K562 (cell line): ENCODE results near the gene TECPR2. TPM values are rescaled to one million over a fixed set of nuclear protein-coding genes. Genes with fewer than 3 reads are reported as not detected.

Experiments
- ATAC-seq: fragments of 200-7000 bp; cut with Tn5 transposase; 3 replicates; pipeline ENCODE4 v1.9.1; 2020; ENCODE audit warnings: moderate library complexity
- BruUV-seq: library from RNA; stranded (reverse); fragments of 400-500 nt; replicated peaks from 2 replicates; lab custom pipeline; 2021; lab: Mats Ljungman, UMichigan
- CTCF ChIA-PET: fragments of 300-600 bp; formaldehyde crosslinking; extraction: SDS; loops from one replicate; lab custom pipeline; 2021; ENCODE audit warnings: low intra/inter-chr PET ratio; lab: Yijun Ruan, JAX
- POLR2A ChIA-PET: fragments of 300-600, 350-650 bp; sonication (Branson Sonifier 250); formaldehyde crosslinking; extraction: SDS; loops from one replicate; lab custom pipeline; 2021; ENCODE audit warnings: antibody characterized with exemption, inconsistent platforms; lab: Yijun Ruan, JAX
- DNase-seq, 4 experiments: peaks; one replicate each; pipeline versions ENCODE4 v3.0.0 to v3.0.0-alpha.2; 2011 to 2018; ENCODE audit warnings: low spot score in 3 of 4, mixed read lengths in 3 of 4; ENCODE audit errors: extremely low read depth in 1 of 4
- FAIRE-seq: peaks from 2 replicates; lab custom pipeline; 2011; peaks lifted over from hg19 to GRCh38; lab: Jason Lieb, UNC
- H2AFZ ChIP-seq: 2 replicates; pipeline ENCODE4 v1.6.0; 2011; ENCODE audit warnings: low read depth, low read length, control low read depth, inconsistent platforms
- H3K27ac ChIP-seq: fragments of 200-600 bp; 3 replicates; pipeline ENCODE4 v1.8.0; 2011; ENCODE audit warnings: low read depth, mild to moderate bottlenecking, control low read depth, inconsistent platforms, low read length, moderate library complexity, mixed read lengths; ENCODE audit errors: extremely low read depth
- H3K27me3 ChIP-seq, 2 experiments: fragments of 300-600 bp in 1 of 2; 2 replicates in 1 of 2; 3 replicates in 1 of 2; pipeline versions ENCODE4 v1.6.0 to v1.8.0; 2011; ENCODE audit warnings: inconsistent platforms in 2 of 2, low read length in 2 of 2, mild to moderate bottlenecking in 1 of 2, mixed read lengths in 1 of 2, moderate library complexity in 1 of 2; ENCODE audit not compliant: control insufficient read depth in 2 of 2, insufficient read depth in 2 of 2
- H3K36me3 ChIP-seq: fragments of 300-600 bp; 3 replicates; pipeline ENCODE4 v1.8.0; 2011; ENCODE audit warnings: mild to moderate bottlenecking, low read length, inconsistent platforms; ENCODE audit not compliant: control insufficient read depth, insufficient read depth
- H3K4me1 ChIP-seq, 2 experiments: fragments of 200-600 bp in 1 of 2; replicated peaks in 1 of 2; 2 replicates in 1 of 2; 3 replicates in 1 of 2; pipeline versions ENCODE4 v1.5.1 to v1.8.0; 2011; ENCODE audit warnings: inconsistent platforms in 2 of 2, low read length in 2 of 2, mild to moderate bottlenecking in 1 of 2, mixed read lengths in 1 of 2, moderate library complexity in 1 of 2; ENCODE audit not compliant: control insufficient read depth in 2 of 2, insufficient read depth in 2 of 2
- H3K4me2 ChIP-seq: 2 replicates; pipeline ENCODE4 v1.6.1; 2011; ENCODE audit warnings: low read length, control low read depth, inconsistent platforms, mixed read lengths; ENCODE audit not compliant: insufficient read depth
- H3K4me3 ChIP-seq: fragments of 200-600 bp; sonication (generic), shearing (Covaris generic); 2 replicates; pipeline ENCODE4 v1.5.1; 2016; ENCODE audit warnings: control low read depth, inconsistent platforms
- H3K79me2 ChIP-seq: fragments of 200-600 bp; 3 replicates; pipeline ENCODE4 v1.8.0; 2011; ENCODE audit warnings: low read length, inconsistent platforms; ENCODE audit not compliant: control insufficient read depth, insufficient read depth
- H3K9ac ChIP-seq, 2 experiments: 2 replicates each; pipeline versions ENCODE4 v1.6.0 to v1.6.1; 2011; ENCODE audit warnings: low read depth in 2 of 2, low read length in 2 of 2, control low read depth in 1 of 2, inconsistent platforms in 1 of 2, mild to moderate bottlenecking in 1 of 2, mixed read lengths in 1 of 2; ENCODE audit not compliant: insufficient read depth in 1 of 2
- H3K9me1 ChIP-seq: one replicate; pipeline ENCODE4 v1.6.0; 2011; ENCODE audit warnings: inconsistent platforms, mild to moderate bottlenecking, low read length, moderate library complexity; ENCODE audit not compliant: control insufficient read depth, insufficient read depth
- H3K9me3 ChIP-seq: replicated peaks from 2 replicates; pipeline ENCODE4 v1.5.1; 2011; ENCODE audit warnings: low read depth, low read length, inconsistent platforms; ENCODE audit not compliant: control insufficient read depth, insufficient read depth
- H4K20me1 ChIP-seq: replicated peaks from 2 replicates; pipeline ENCODE4 v1.6.1; 2011; ENCODE audit warnings: low read length, inconsistent platforms, mixed read lengths; ENCODE audit not compliant: control insufficient read depth, insufficient read depth
- BRF1 ChIP-seq: IDR thresholded peaks from 3 replicates; pipeline ENCODE4 v1.6.1; 2011; ENCODE audit warnings: borderline replicate concordance, mild to moderate bottlenecking; ENCODE audit not compliant: insufficient read length; ENCODE audit errors: extremely low read depth
- CBX5 ChIP-seq: IDR thresholded peaks from 2 replicates; pipeline ENCODE4 v1.6.1; 2014; ENCODE audit warnings: low read depth, borderline replicate concordance
- CTCFL ChIP-seq: IDR thresholded peaks from 2 replicates; pipeline ENCODE4 v1.6.1; 2011; ENCODE audit warnings: borderline replicate concordance, low read depth, mild to moderate bottlenecking, moderate library complexity, low read length; ENCODE audit not compliant: insufficient read depth, poor library complexity, severe bottlenecking
- ETV6 ChIP-seq, 3 experiments: fragments of 150-350 bp in 1 of 3; sonication (generic) in 1 of 3; formaldehyde crosslinking in 1 of 3; IDR thresholded peaks; 2 replicates each; pipeline versions ENCODE4 v1.6.1 to v1.8.0; 2014 to 2022; ENCODE audit warnings: borderline replicate concordance in 2 of 3, low read depth in 2 of 3, antibody characterized with exemption in 1 of 3, low read length in 1 of 3, mild to moderate bottlenecking in 1 of 3, missing genetic modification reagents in 1 of 3
- NFE2L1 ChIP-seq: fragments of 450-650 bp; IDR thresholded peaks from 2 replicates; pipeline ENCODE4 v1.6.1; 2016; ENCODE audit warnings: missing genetic modification characterization, low read depth, mild to moderate bottlenecking, missing compliant biosample characterization, moderate library complexity, borderline replicate concordance
- PRMT5 ChIP-seq: sonication (generic); formaldehyde crosslinking; IDR thresholded peaks from 2 replicates; pipeline ENCODE4 v1.5.0; 2020; ENCODE audit warnings: missing genetic modification reagents
- RBM39 ChIP-seq: fragments of 200-400 bp; formaldehyde crosslinking; optimal IDR thresholded peaks from 2 replicates; pipeline ENCODE3; 2018; ENCODE audit warnings: low read depth, low read length
- TCF3 ChIP-seq: sonication (generic); formaldehyde crosslinking; IDR thresholded peaks from 2 replicates; pipeline ENCODE4 v1.4.0; 2020; ENCODE audit warnings: mild to moderate bottlenecking, missing genetic modification reagents
- ZNF668 ChIP-seq: fragments of 250-450 bp; sonication (Bioruptor Pico); IDR thresholded peaks from 2 replicates; pipeline ENCODE4 v1.8.0; 2022; ENCODE audit warnings: mild to moderate bottlenecking, inconsistent platforms
- WGBS: fragments of 100-300 bp; shearing (Covaris generic); methylation state at CpG from one replicate; pipeline ENCODE4 v1.1.6; 2016; ENCODE audit warnings: low coverage, mixed read lengths; ENCODE audit not compliant: insufficient coverage; ENCODE audit errors: missing lambda C conversion rate; 5-methylcytosine and 5-hydroxymethylcytosine counted together
- in situ Hi-C: fragments of 300-500 bp; cut with MboI; formaldehyde crosslinking; loops from 4 replicates; pipeline ENCODE4 v1.15.0; 2018; ENCODE audit warnings: inconsistent platforms, mixed read lengths
- intact Hi-C: fragments of 100-400 bp; cut with micrococcal nuclease; formaldehyde crosslinking; loops from 2 replicates; pipeline ENCODE4 v1.14.2; 2022
- polyA plus RNA-seq, 8 experiments: library from polyadenylated mRNA; depleted of rRNA in 4 of 8; stranded (reverse) in 5 of 8; unstranded in 3 of 8; fragments of >200 nt; fragmentation: Nextera tagmentation in 2 of 8; fragmentation: Illumina TruSeq in 1 of 8; extraction: Ambion mirVana in 2 of 8; extraction: Trizol in 1 of 8; gene quantifications; 2 replicates each; pipeline versions ENCODE4 v1.2.1 to v1.2.3, GENCODE V29; 2011 to 2014; ENCODE audit warnings: inconsistent platforms in 1 of 8, missing spikeins in 1 of 8
- total RNA-seq, 7 experiments: library from RNA; depleted of rRNA in 6 of 7; stranded (reverse); fragments of >200 nt in 6 of 7; fragmentation: Illumina TruSeq in 2 of 7; extraction: Trizol in 2 of 7; gene quantifications; 2 replicates each; pipeline versions ENCODE4 v1.2.1 to v1.2.3, GENCODE V29; 2011 to 2021; ENCODE audit warnings: low replicate concordance in 1 of 7

Gene TECPR2
- total and polyA plus RNA-seq, 9 of the 15 experiments (the other 6 are each of a cell fraction or from before 2014, with no cell fraction given), result 0.04 to 3.0 (median 0.83) TPM

GRCh38 chr14:102345232-102345631 is 17.5 kb upstream of the TECPR2 start:
- Histone ChIP-seq H3K79me2 (no peaks in the 10 kb centered on the region), H3K27me3 (no peaks in the 10 kb centered on the region), H3K36me3 (peaks cover 41% of the 10 kb centered on the region), H3K9me1 (no peaks in the 10 kb centered on the region), H3K9ac (no peak overlapping the region), H3K9me3 (no peaks in the 10 kb centered on the region), H2AFZ (no peak overlapping the region), H3K4me3 (no peak overlapping the region), H3K4me1 (no peaks in the 10 kb centered on the region; a peak in 1 of 5 replicates)
- FAIRE-seq, result no peak
- no peak for DNase-seq
- intact Hi-C loops, result no loop called here
- no TSS peak for BruUV-seq
- WGBS, result 50% methylated on average over 2 of the region's 3 CpGs
- ATAC-seq, result no peak
- TF ChIP-seq TCF3 (CRISPR knock-in tag) (no peak), ETV6 (IDR thresholded peaks at IDR 0.05; ENCODE audit: borderline replicate concordance in 1 of 2, low read depth in 2 of 2, low read length in 1 of 2) (no peak), ETV6 (CRISPR knock-in tag; IDR thresholded peaks at IDR 0.05; ENCODE audit: borderline replicate concordance) (no peak), ZNF668 (CRISPR knock-in tag) (no peak), CBX5 (no peak), BRF1 (no peak), NFE2L1 (tag) (no peak), PRMT5 (CRISPR knock-in tag) (no peak), RBM39 (no peak), CTCFL (no peak)
- TF ChIP-seq, all 486 proteins: peak for 0
- H4K20me1 ChIP-seq, result no peaks in the 10 kb centered on the region
- ChIA-PET CTCF (no interaction called here), POLR2A (interaction anchor here (0.9 kb wide), 1 partner anchor 15 kb away, joined by 3 read pairs; no protein-coding TSS in a partner anchor)
- no peak overlapping the region for H3K4me2 ChIP-seq
- in situ Hi-C loops, result no loop called here
- no peak overlapping the region for H3K27ac ChIP-seq
